OCI-LY1 (cell line): ENCODE results near the gene KCNH3.

ENCODE experiments used
- H2AFZ ChIP-seq: fragments of 200-600 bp; sonication (generic), shearing (Covaris generic); 2 replicates; pipeline ENCODE4 v1.6.0; 2014; ENCODE audit warnings: antibody characterized with exemption, mild to moderate bottlenecking, low read length
- H3F3A ChIP-seq: fragments of 200-600 bp; sonication (generic), shearing (Covaris generic); 2 replicates; pipeline ENCODE4 v1.6.0; 2014; ENCODE audit warnings: mild to moderate bottlenecking, antibody characterized with exemption, low read length, moderate library complexity; ENCODE audit not compliant: insufficient read depth
- H3K27ac ChIP-seq: fragments of 200-600 bp; sonication (generic); 2 replicates; pipeline ENCODE4 v1.5.1; 2014; ENCODE audit warnings: low read length, mixed run types, mild to moderate bottlenecking, low read depth; ENCODE audit not compliant: poor library complexity, severe bottlenecking
- H3K27me3 ChIP-seq: fragments of 200-600 bp; sonication (generic); 2 replicates; pipeline ENCODE4 v1.6.0; 2014; ENCODE audit warnings: antibody characterized with exemption, mild to moderate bottlenecking, low read length, moderate library complexity; ENCODE audit not compliant: insufficient read depth
- H3K36me3 ChIP-seq: fragments of 200-600 bp; sonication (generic); 2 replicates; pipeline ENCODE4 v1.6.1; 2014; ENCODE audit warnings: mild to moderate bottlenecking, antibody characterized with exemption, low read length, moderate library complexity, mixed read lengths; ENCODE audit not compliant: insufficient read depth
- H3K4me1 ChIP-seq: fragments of 200-600 bp; sonication (generic); 2 replicates; pipeline ENCODE4 v1.5.1; 2014; ENCODE audit warnings: mild to moderate bottlenecking, low read length, moderate library complexity; ENCODE audit not compliant: insufficient read depth, severe bottlenecking
- H3K4me2 ChIP-seq: fragments of 200-600 bp; sonication (generic), shearing (Covaris generic); 2 replicates; pipeline ENCODE4 v1.6.1; 2014; ENCODE audit warnings: low read length
- H3K4me3 ChIP-seq: fragments of 200-600 bp; sonication (generic); 2 replicates; pipeline ENCODE4 v1.5.1; 2014; ENCODE audit warnings: low read length, low read depth, mild to moderate bottlenecking, mixed read lengths; ENCODE audit not compliant: poor library complexity, severe bottlenecking
- H3K79me2 ChIP-seq: fragments of 200-600 bp; shearing (Covaris generic); 2 replicates; pipeline ENCODE4 v1.6.1; 2016; ENCODE audit warnings: mixed run types, low read length, mixed read lengths; ENCODE audit not compliant: insufficient read depth
- H3K9ac ChIP-seq: fragments of 200-600 bp; sonication (generic), shearing (Covaris generic); 2 replicates; pipeline ENCODE4 v1.6.1; 2014; ENCODE audit warnings: mild to moderate bottlenecking, low read length, mixed read lengths
- H3K9me2 ChIP-seq: fragments of 200-600 bp; sonication (generic), shearing (Covaris generic); 2 replicates; pipeline ENCODE4 v1.6.1; 2014; ENCODE audit warnings: low read depth, mild to moderate bottlenecking, low read length, mixed read lengths
- H3K9me3 ChIP-seq: fragments of 200-600 bp; shearing (Covaris generic); 2 replicates; pipeline ENCODE4 v1.6.1; 2014; ENCODE audit warnings: low read length, mixed read lengths
- H4K20me1 ChIP-seq: fragments of 200-600 bp; sonication (generic), shearing (Covaris generic); 2 replicates; pipeline ENCODE4 v1.6.0; 2016; ENCODE audit warnings: mild to moderate bottlenecking, low read length; ENCODE audit not compliant: insufficient read depth
- CTCF ChIP-seq: fragments of 200-600 bp; sonication (generic), shearing (Covaris generic); IDR thresholded peaks from 2 replicates; pipeline ENCODE4 v1.5.1; 2017; ENCODE audit warnings: mild to moderate bottlenecking, antibody characterized with exemption, low read length, moderate library complexity, mixed read lengths
- EZH2 ChIP-seq: fragments of 200-600 bp; sonication (generic), shearing (Covaris generic); IDR thresholded peaks from 2 replicates; pipeline ENCODE4 v1.8.0; 2017; ENCODE audit warnings: borderline replicate concordance, mixed run types, mild to moderate bottlenecking, antibody characterized with exemption, low read length, moderate library complexity, mixed read lengths

KCNH3 gene

DNA sequence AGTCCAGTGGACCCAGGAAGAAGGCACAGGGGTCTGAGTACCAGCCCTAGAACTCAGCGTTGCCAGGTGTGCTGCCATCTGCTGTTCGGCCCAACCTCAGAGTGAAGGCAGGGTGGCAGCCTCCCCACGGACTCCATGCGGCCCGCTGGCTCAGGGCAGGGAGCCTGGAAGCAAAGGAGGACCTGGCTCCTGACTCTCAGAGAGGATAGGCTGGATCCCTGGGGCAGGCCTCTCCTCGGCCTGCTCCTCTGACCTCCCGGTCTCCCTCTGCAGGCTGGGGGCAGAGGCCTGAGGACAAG lies 19.0 kb downstream of the KCNH3 start:
- H3K36me3 ChIP-seq, result peaks cover 67% of the 10 kb centered on the region
- H2AFZ ChIP-seq, result no peak overlapping the region
- no peaks in the 10 kb centered on the region for H3K9me2 ChIP-seq
- no peaks in the 10 kb centered on the region for H3F3A ChIP-seq
- H3K27ac ChIP-seq, result no peak overlapping the region
- no peaks in the 10 kb centered on the region for H3K27me3 ChIP-seq
- H3K79me2 ChIP-seq, result no peaks in the 10 kb centered on the region
- no peak for TF ChIP-seq EZH2
- peak; percentile 45; the same call in 1 of the 2 replicates for TF ChIP-seq CTCF
- H3K4me2 ChIP-seq, result no peak overlapping the region
- no peak overlapping the region for H3K4me3 ChIP-seq
- H4K20me1 ChIP-seq, result no peaks in the 10 kb centered on the region
- H3K9me3 ChIP-seq, result no peaks in the 10 kb centered on the region
- H3K4me1 ChIP-seq, result no peaks in the 10 kb centered on the region
- H3K9ac ChIP-seq, result no peak overlapping the region

DNA sequence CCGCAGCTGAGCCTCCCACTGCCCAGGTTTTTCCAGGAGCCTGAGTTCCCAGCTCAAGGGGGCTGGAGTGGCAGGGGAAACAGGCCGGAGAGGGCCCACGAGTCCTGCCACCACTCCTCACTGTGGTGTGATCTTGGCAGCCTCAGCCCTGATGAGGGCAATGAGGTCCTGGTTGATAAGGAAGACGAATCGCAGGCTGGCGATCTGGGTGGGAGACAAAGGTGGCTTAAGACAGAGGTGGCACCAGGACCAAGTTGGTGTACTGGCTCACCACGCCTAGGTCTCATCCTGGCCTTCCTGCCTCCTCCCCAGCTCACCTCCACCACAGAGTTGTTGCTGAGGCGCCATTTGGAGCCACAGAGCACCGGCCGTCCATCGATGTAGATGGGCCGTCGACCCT lies 19.7 kb downstream of the KCNH3 start:
- no peak overlapping the region for H3K27ac ChIP-seq
- H2AFZ ChIP-seq, result no peak overlapping the region
- H3F3A ChIP-seq, result no peaks in the 10 kb centered on the region
- no peaks in the 10 kb centered on the region for H4K20me1 ChIP-seq
- no peaks in the 10 kb centered on the region for H3K4me1 ChIP-seq
- H3K9me3 ChIP-seq, result no peaks in the 10 kb centered on the region
- no peak overlapping the region for H3K9ac ChIP-seq
- H3K4me2 ChIP-seq, result no peak overlapping the region
- no peaks in the 10 kb centered on the region for H3K9me2 ChIP-seq
- no peak overlapping the region for H3K4me3 ChIP-seq
- no peaks in the 10 kb centered on the region for H3K27me3 ChIP-seq
- TF ChIP-seq EZH2 (no peak), CTCF (no peak)
- no peaks in the 10 kb centered on the region for H3K79me2 ChIP-seq
- H3K36me3 ChIP-seq, result peaks cover 74% of the 10 kb centered on the region

DNA sequence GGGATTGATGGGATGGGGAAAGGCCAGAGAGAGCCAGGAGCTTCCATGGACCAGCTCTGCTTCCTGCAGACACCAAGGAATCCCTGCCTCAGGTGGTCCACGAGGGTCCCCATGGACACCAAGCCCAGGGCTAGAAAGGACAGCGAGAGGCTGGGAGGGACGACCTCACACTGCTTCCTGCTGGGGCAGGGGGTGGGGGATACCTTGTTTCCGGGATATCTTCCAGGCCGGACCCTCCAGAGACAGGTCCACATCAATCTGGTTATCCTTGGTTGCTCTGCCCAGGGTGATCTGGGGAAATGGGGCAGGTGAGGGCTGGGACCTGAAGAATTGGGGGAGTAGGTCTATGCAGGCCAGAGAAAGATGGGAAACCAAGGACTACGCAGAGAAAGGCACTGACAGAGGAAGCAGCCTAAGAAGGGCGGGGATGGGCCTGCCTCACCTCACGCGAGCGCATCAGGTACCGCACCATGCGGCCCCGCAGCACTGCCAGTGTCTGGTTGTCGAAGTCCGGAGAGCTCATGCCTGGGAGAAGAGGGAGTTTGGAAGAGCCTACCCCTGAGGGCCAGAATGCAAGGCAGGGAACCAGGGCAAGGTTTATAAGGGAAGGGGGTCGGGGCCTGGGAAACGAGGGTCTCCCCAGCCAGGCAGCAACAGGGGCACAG lies 20.3 kb downstream of the KCNH3 start:
- no peaks in the 10 kb centered on the region for H3F3A ChIP-seq
- no peaks in the 10 kb centered on the region for H3K9me2 ChIP-seq
- H3K27ac ChIP-seq, result no peak overlapping the region
- no peak overlapping the region for H3K9ac ChIP-seq
- no peak overlapping the region for H3K4me2 ChIP-seq
- H4K20me1 ChIP-seq, result no peaks in the 10 kb centered on the region
- H2AFZ ChIP-seq, result no peak overlapping the region
- no peaks in the 10 kb centered on the region for H3K4me1 ChIP-seq
- H3K27me3 ChIP-seq, result no peaks in the 10 kb centered on the region
- no peaks in the 10 kb centered on the region for H3K79me2 ChIP-seq
- H3K36me3 ChIP-seq, result peaks cover 80% of the 10 kb centered on the region
- no peaks in the 10 kb centered on the region for H3K9me3 ChIP-seq
- H3K4me3 ChIP-seq, result no peak overlapping the region
- TF ChIP-seq EZH2 (no peak), CTCF (no peak)
